22Rv1 (cell line): ENCODE data around the gene PSMC3IP.
A peak's percentile ranks its signal among the peaks of the same experiment; 100 is the strongest.

Source experiments
- CTCF ChIP-seq: fragments of 450-650 bp; IDR thresholded peaks from 2 replicates; pipeline ENCODE4 v1.5.1; 2017; ENCODE audit warnings: mild to moderate bottlenecking
- ZFX ChIP-seq: fragments of 450-650 bp; IDR thresholded peaks from 2 replicates; pipeline ENCODE4 v1.6.1; 2017; ENCODE audit warnings: antibody characterized with exemption, borderline replicate concordance

- peak; percentile 14; the same call in 1 of the 2 replicates for TF ChIP-seq CTCF
- TF ChIP-seq ZFX = no peak
These were observed 41.0 kb downstream of the PSMC3IP start for GRCh38 chr17:42536372-42537155.
